ENCODE data around the gene ADH1C. TPM values are rescaled to one million over a fixed set of nuclear protein-coding genes. Genes with fewer than 3 reads are reported as not detected.
"Not testable (repeated sequence)": the region's sequence is repeated elsewhere in the genome, so short reads cannot be mapped to it uniquely, and the experiment has no call there.

The ADH1C gene
- total RNA-seq, 4 donors from 2014 or later = 0.68 to 1.2 TPM; not detected in 2

DNA sequence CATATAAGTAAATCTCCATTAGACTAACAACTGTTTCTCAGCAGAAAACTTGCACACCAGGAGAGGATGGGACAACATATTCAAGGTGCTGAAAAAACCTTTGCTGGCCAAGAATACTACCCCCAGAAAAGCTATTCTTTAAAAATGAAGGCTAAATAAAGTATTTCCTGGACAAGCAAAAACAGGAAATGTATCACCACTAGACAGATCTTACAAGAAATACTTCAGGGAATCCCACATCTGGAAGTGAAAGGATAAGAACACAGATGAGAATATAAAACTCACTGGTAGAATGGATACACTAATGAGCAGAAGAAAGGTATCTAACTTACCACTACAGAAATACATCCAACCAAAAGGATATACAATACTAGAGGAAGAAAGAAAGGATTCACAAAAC, 27.0 kb upstream of the ADH1C start:
- TF ChIP-seq, protein P1, sequence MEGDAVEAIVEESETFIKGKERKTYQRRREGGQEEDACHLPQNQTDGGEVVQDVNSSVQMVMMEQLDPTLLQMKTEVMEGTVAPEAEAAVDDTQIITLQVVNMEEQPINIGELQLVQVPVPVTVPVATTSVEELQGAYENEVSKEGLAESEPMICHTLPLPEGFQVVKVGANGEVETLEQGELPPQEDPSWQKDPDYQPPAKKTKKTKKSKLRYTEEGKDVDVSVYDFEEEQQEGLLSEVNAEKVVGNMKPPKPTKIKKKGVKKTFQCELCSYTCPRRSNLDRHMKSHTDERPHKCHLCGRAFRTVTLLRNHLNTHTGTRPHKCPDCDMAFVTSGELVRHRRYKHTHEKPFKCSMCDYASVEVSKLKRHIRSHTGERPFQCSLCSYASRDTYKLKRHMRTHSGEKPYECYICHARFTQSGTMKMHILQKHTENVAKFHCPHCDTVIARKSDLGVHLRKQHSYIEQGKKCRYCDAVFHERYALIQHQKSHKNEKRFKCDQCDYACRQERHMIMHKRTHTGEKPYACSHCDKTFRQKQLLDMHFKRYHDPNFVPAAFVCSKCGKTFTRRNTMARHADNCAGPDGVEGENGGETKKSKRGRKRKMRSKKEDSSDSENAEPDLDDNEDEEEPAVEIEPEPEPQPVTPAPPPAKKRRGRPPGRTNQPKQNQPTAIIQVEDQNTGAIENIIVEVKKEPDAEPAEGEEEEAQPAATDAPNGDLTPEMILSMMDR (IDR thresholded peaks at IDR 0.05) = no peak
- no peak for DNase-seq (ENCODE audit: low spot score in 2 of 2)
- intact Hi-C loops (cut with DNase I; ENCODE audit: low total_unique reads) = no loop called here
- no peak overlapping the region for H3K4me3 ChIP-seq (ENCODE audit: low read depth, poor library complexity, severe bottlenecking)

DNA sequence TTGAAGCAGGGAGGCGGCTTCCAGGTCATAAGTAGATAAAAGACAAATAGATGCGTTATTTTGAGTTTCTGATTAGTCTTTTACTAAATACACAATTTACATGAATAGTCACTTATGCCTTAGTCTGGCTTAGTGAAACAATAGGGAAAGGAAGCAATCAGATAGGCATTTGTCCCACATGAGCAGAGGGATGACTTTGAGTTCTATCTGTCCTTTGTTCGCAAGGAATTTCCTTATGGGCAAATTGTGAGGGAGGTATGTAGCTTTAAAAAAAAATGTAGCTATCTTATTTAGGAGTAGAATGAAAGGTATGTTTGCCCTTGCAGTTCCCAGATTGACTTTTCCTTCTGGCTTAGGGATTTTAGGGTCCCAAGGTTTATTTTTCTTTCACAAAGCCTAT, 26.3 kb upstream of the ADH1C start:
- no peak for TF ChIP-seq POLR2A (IDR thresholded peaks at IDR 0.05)
- TF ChIP-seq, protein P1 (IDR thresholded peaks at IDR 0.05) = no peak
- DNase-seq (ENCODE audit: low spot score in 2 of 2) = no peak
- intact Hi-C loops (cut with DNase I; ENCODE audit: low total_unique reads) = no loop called here
- no peak overlapping the region for H3K4me3 ChIP-seq (ENCODE audit: low read depth, poor library complexity, severe bottlenecking)
- WGBS, 2 donors = 89 to 94% methylated on average over 3 of the region's 3 CpGs

DNA sequence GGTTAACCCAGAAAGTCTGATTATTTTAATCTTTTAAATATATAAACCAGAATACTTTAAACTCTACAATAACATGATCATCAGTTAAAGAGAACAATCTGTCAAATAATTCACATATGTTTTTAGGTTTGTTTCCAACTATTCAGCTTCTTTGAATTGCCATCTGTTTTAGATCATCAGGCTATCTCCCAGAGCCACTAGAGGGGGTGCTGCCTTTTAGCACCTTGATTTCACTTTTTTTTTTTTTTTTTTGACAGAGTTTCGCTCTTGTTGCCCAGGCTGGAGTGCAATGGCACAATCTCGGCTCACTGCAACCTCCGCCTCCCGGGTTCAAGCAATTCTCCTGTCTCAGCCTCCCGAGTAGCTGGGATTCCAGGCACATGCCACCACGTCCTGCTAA, 24.8 kb upstream of the ADH1C start:
- WGBS, 2 donors = 72 to 73% methylated on average over 6 of the region's 6 CpGs
- H3K4me3 ChIP-seq (ENCODE audit: low read depth, poor library complexity, severe bottlenecking); DNase-seq (ENCODE audit: low spot score in 2 of 2); intact Hi-C loops (cut with DNase I; ENCODE audit: low total_unique reads): not testable (repeated sequence)

DNA sequence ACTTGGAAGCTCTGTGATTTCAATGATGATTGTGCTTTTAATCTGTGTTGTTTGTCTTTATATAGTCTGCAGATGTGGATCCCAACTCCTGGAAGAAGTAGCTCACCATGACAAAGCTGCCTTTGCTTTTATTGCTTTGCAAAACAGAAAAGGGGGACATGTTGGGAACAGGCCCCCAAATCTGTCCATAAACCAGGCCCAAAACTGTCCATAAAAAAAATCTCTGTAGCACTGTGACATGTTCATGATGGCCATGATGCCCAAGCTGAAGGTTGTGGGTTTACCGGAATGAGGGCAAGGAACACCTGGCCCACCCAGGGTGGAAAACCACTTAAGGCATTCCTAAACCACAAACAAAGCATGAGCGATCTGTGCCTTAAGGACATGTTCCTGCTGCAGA, 19.9 kb upstream of the ADH1C start:
- H3K4me3 ChIP-seq (ENCODE audit: low read depth, poor library complexity, severe bottlenecking); intact Hi-C loops (cut with DNase I; ENCODE audit: low total_unique reads); DNase-seq (ENCODE audit: low spot score in 2 of 2): not testable (repeated sequence)
- 88 to 91% methylated on average over 2 of the region's 2 CpGs for WGBS, 2 donors

DNA sequence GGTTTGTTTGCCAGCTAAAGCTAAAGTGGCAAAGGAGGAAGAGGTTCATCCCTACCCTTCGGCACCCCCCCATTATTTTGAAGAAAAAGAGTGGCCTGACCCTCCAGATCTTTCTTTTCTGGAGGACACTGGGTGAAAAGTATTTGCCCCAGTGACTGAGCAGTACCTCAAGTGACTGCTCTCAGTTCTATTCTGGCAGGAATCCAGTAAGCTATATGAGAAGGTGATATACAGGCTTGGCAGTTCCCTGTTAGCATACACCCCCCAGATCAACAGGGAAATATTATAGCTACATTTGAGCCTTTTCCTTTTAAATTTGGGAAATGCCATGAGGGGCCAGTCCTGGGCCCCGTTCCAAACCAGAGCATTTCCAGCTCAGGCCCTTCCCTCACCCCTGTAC, 15.3 kb upstream of the ADH1C start:
- H3K4me3 ChIP-seq (ENCODE audit: low read depth, poor library complexity, severe bottlenecking); DNase-seq (ENCODE audit: low spot score in 2 of 2); intact Hi-C loops (cut with DNase I; ENCODE audit: low total_unique reads): not testable (repeated sequence)
- 65 to 74% methylated on average over 2 of the region's 2 CpGs for WGBS, 2 donors

DNA sequence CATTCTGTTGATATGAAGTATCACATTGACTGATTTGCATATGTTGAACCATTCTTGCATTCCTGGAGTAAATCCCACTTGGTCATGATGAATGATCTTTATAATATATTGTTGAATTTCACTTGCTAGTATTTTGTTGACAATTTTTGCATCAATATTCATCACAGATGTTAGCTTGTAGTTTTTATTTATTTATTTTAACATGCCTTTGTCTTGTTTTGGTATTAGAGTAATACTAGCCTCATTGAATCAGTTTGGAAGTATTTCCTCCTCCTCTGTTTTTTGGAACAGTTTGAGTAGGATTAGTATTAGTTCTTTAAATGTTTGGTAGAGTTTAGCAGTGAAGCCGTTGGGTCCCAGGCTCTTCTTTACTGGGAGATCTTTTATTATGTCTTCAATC, 13.9 kb upstream of the ADH1C start:
- 81 to 100% methylated on average over 1 of the region's 1 CpG for WGBS, 2 donors
- intact Hi-C loops (cut with DNase I; ENCODE audit: low total_unique reads) = no loop called here
- no peak for TF ChIP-seq POLR2A (IDR thresholded peaks at IDR 0.05)
- TF ChIP-seq, protein P1 (IDR thresholded peaks at IDR 0.05) = no peak
- H3K4me3 ChIP-seq (ENCODE audit: low read depth, poor library complexity, severe bottlenecking) = no peak overlapping the region
- no peak for DNase-seq (ENCODE audit: low spot score in 2 of 2)

DNA sequence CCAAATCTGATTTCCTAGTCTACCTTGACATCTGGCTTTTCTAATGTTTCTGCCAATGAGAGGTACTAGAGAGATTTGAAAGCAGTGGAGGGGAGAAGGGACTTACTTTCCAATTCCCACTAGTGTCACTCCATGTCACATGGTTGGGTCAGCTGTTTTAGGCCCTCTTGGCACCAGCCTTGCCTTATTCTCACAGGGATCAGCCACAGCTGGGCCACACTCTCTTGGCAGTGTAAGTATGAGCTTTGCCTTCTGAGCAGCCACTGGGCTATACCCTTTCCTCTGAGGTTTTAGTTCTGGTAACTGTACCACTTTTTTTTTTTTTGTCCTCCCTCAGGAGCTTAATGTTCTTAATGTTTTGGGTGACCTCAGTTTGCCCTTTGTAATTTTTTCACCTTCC, 10.2 kb upstream of the ADH1C start:
- no peak for DNase-seq (ENCODE audit: low spot score in 2 of 2)
- TF ChIP-seq POLR2A (IDR thresholded peaks at IDR 0.05) = no peak
- TF ChIP-seq, protein P1 (IDR thresholded peaks at IDR 0.05) = no peak
- intact Hi-C loops (cut with DNase I; ENCODE audit: low total_unique reads) = no loop called here
- no peak overlapping the region for H3K4me3 ChIP-seq (ENCODE audit: low read depth, poor library complexity, severe bottlenecking)

DNA sequence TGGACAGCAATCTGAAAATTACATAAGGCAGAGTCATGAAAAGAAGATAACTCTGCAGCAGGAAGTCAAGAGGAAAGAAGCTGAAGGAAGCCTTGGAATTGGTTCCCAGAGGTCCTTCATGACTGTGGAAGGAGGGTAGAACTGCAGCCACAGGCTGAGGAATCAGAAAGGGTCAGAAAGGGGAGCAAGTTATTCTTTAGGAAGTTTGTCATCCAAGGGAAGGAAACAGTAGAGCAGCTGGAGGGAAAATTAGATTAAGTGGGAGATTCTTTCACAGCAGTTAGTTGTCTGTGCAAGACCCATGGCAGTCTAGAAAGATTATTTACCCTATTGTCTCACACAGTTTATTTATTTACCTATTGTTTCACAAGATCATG, 9.3 kb upstream of the ADH1C start:
- no peak overlapping the region for H3K4me3 ChIP-seq (ENCODE audit: low read depth, poor library complexity, severe bottlenecking)
- intact Hi-C loops (cut with DNase I; ENCODE audit: low total_unique reads) = no loop called here
- TF ChIP-seq, protein P1 (IDR thresholded peaks at IDR 0.05) = no peak
- TF ChIP-seq POLR2A (IDR thresholded peaks at IDR 0.05) = no peak
- DNase-seq (ENCODE audit: low spot score in 2 of 2) = no peak

All from lower leg skin (tissue), 4 donors.